ENCODE measurements around the gene FTO.

The FTO gene

GRCh38 chr16:53768167-53768566 lies 64.2 kb downstream of the FTO start:
- no peak for TF ChIP-seq FOXP2 (optimal IDR thresholded peaks at IDR 0.05; ENCODE audit: control extremely low read depth, extremely low read length, insufficient read depth)
- no peak for TF ChIP-seq POLR2AphosphoS5 (IDR thresholded peaks at IDR 0.05; ENCODE audit: borderline replicate concordance, low read depth, low read length)
- no peak for TF ChIP-seq EZH2 (IDR thresholded peaks at IDR 0.05)
- no peaks in the 10 kb centered on the region for H3K9me3 ChIP-seq (ENCODE audit: low read depth, low read length)
- H3K9ac ChIP-seq (ENCODE audit: insufficient read length), result no peak overlapping the region
- H3K36me3 ChIP-seq (ENCODE audit: insufficient read depth, low read length), result no peaks in the 10 kb centered on the region
- no peak for DNase-seq (ENCODE audit: low read depth, low spot score)
- H3K4me3 ChIP-seq, result no peak overlapping the region
- H3K27ac ChIP-seq, result no peak overlapping the region

- Histone ChIP-seq H3K27ac (no peak overlapping the region), H3K9ac (ENCODE audit: insufficient read length) (no peak overlapping the region), H3K9me3 (ENCODE audit: low read depth, low read length) (no peaks in the 10 kb centered on the region), H3K36me3 (ENCODE audit: insufficient read depth, low read length) (no peaks in the 10 kb centered on the region), H3K4me3 (no peak overlapping the region)
- DNase-seq (ENCODE audit: low read depth, low spot score), result no peak
- no peak for TF ChIP-seq FOXP2 (optimal IDR thresholded peaks at IDR 0.05; ENCODE audit: control extremely low read depth, extremely low read length, insufficient read depth)
- TF ChIP-seq POLR2AphosphoS5 (IDR thresholded peaks at IDR 0.05; ENCODE audit: borderline replicate concordance, low read depth, low read length), result no peak
- no peak for TF ChIP-seq EZH2 (IDR thresholded peaks at IDR 0.05)
These were observed 64.6 kb downstream of the FTO start for GRCh38 chr16:53768593-53768992.

GRCh38 chr16:53769185-53769584 lies 65.2 kb downstream of the FTO start:
- no peak for TF ChIP-seq FOXP2 (optimal IDR thresholded peaks at IDR 0.05; ENCODE audit: control extremely low read depth, extremely low read length, insufficient read depth)
- no peak for TF ChIP-seq EZH2 (IDR thresholded peaks at IDR 0.05)
- TF ChIP-seq POLR2AphosphoS5 (IDR thresholded peaks at IDR 0.05; ENCODE audit: borderline replicate concordance, low read depth, low read length), result no peak

GRCh38 chr16:53769787-53770186 lies 65.8 kb downstream of the FTO start:
- Histone ChIP-seq H3K27ac (no peak overlapping the region), H3K36me3 (ENCODE audit: insufficient read depth, low read length) (no peaks in the 10 kb centered on the region), H3K9ac (ENCODE audit: insufficient read length) (no peak overlapping the region), H3K4me3 (no peak overlapping the region), H3K9me3 (ENCODE audit: low read depth, low read length) (no peaks in the 10 kb centered on the region)
- no peak for TF ChIP-seq POLR2AphosphoS5 (IDR thresholded peaks at IDR 0.05; ENCODE audit: borderline replicate concordance, low read depth, low read length)
- TF ChIP-seq FOXP2 (optimal IDR thresholded peaks at IDR 0.05; ENCODE audit: control extremely low read depth, extremely low read length, insufficient read depth), result no peak
- no peak for TF ChIP-seq EZH2 (IDR thresholded peaks at IDR 0.05)
- no peak for DNase-seq (ENCODE audit: low read depth, low spot score)

More at GRCh38 chr16:53769185-53769584, 65.2 kb downstream of the FTO start:
- no peak overlapping the region for H3K27ac ChIP-seq
- no peaks in the 10 kb centered on the region for H3K9me3 ChIP-seq (ENCODE audit: low read depth, low read length)
- no peak for DNase-seq (ENCODE audit: low read depth, low spot score)
- no peaks in the 10 kb centered on the region for H3K36me3 ChIP-seq (ENCODE audit: insufficient read depth, low read length)
- H3K4me3 ChIP-seq, result no peak overlapping the region
- H3K9ac ChIP-seq (ENCODE audit: insufficient read length), result no peak overlapping the region

- Histone ChIP-seq H3K9ac (ENCODE audit: insufficient read length) (no peak overlapping the region), H3K27ac (no peak overlapping the region), H3K4me3 (no peak overlapping the region), H3K9me3 (ENCODE audit: low read depth, low read length) (no peaks in the 10 kb centered on the region), H3K36me3 (ENCODE audit: insufficient read depth, low read length) (no peaks in the 10 kb centered on the region)
- no peak for DNase-seq (ENCODE audit: low read depth, low spot score)
- TF ChIP-seq FOXP2 (optimal IDR thresholded peaks at IDR 0.05; ENCODE audit: control extremely low read depth, extremely low read length, insufficient read depth), result no peak
- no peak for TF ChIP-seq EZH2 (IDR thresholded peaks at IDR 0.05)
- no peak for TF ChIP-seq POLR2AphosphoS5 (IDR thresholded peaks at IDR 0.05; ENCODE audit: borderline replicate concordance, low read depth, low read length)
These were observed 66.7 kb downstream of the FTO start for GRCh38 chr16:53770641-53771040.

- no peak overlapping the region for H3K9ac ChIP-seq (ENCODE audit: insufficient read length)
- no peaks in the 10 kb centered on the region for H3K36me3 ChIP-seq (ENCODE audit: insufficient read depth, low read length)
- no peaks in the 10 kb centered on the region for H3K9me3 ChIP-seq (ENCODE audit: low read depth, low read length)
- H3K27ac ChIP-seq, result no peak overlapping the region
- TF ChIP-seq POLR2AphosphoS5 (IDR thresholded peaks at IDR 0.05; ENCODE audit: borderline replicate concordance, low read depth, low read length) (no peak), EZH2 (IDR thresholded peaks at IDR 0.05) (no peak), FOXP2 (optimal IDR thresholded peaks at IDR 0.05; ENCODE audit: control extremely low read depth, extremely low read length, insufficient read depth) (no peak)
- DNase-seq (ENCODE audit: low read depth, low spot score), result no peak
- H3K4me3 ChIP-seq, result no peak overlapping the region
These were observed 67.9 kb downstream of the FTO start for GRCh38 chr16:53771655-53772497.

GRCh38 chr16:53773150-53773846 lies 69.3 kb downstream of the FTO start:
- no peaks in the 10 kb centered on the region for H3K9me3 ChIP-seq (ENCODE audit: low read depth, low read length)
- DNase-seq (ENCODE audit: low read depth, low spot score), result no peak
- TF ChIP-seq POLR2AphosphoS5 (IDR thresholded peaks at IDR 0.05; ENCODE audit: borderline replicate concordance, low read depth, low read length), result no peak
- no peak for TF ChIP-seq EZH2 (IDR thresholded peaks at IDR 0.05)
- no peak for TF ChIP-seq FOXP2 (optimal IDR thresholded peaks at IDR 0.05; ENCODE audit: control extremely low read depth, extremely low read length, insufficient read depth)
- no peak overlapping the region; the same call in 1 of the 2 replicates for H3K4me3 ChIP-seq
- no peak overlapping the region for H3K9ac ChIP-seq (ENCODE audit: insufficient read length)
- no peak overlapping the region for H3K27ac ChIP-seq
- H3K36me3 ChIP-seq (ENCODE audit: insufficient read depth, low read length), result no peaks in the 10 kb centered on the region

- H3K36me3 ChIP-seq (ENCODE audit: insufficient read depth, low read length), result no peaks in the 10 kb centered on the region
- DNase-seq (ENCODE audit: low read depth, low spot score), result no peak
- H3K27ac ChIP-seq, result no peak overlapping the region
- TF ChIP-seq EZH2 (IDR thresholded peaks at IDR 0.05) (no peak), POLR2AphosphoS5 (IDR thresholded peaks at IDR 0.05; ENCODE audit: borderline replicate concordance, low read depth, low read length) (no peak), FOXP2 (optimal IDR thresholded peaks at IDR 0.05; ENCODE audit: control extremely low read depth, extremely low read length, insufficient read depth) (no peak)
- H3K4me3 ChIP-seq, result peak overlapping the region; percentile 15; the same call in 1 of the 2 replicates
- H3K9me3 ChIP-seq (ENCODE audit: low read depth, low read length), result no peaks in the 10 kb centered on the region
- no peak overlapping the region for H3K9ac ChIP-seq (ENCODE audit: insufficient read length)
These were observed 69.9 kb downstream of the FTO start for GRCh38 chr16:53773881-53774280.

Measured in SK-N-MC (cell line).